Stomach (tissue), 4 donors: ENCODE data around the gene NPAS2.

ENCODE experiments used
- CTCF ChIP-seq, 7 experiments: fragments of 450-650 bp in 4 of 7; fragments of 200-600 bp in 3 of 7; sonication (generic) in 3 of 7; IDR thresholded peaks; one replicate each; pipeline ENCODE4 v1.5.1; 2016 to 2019; ENCODE audit warnings: antibody characterized with exemption in 7 of 7, control low read depth in 2 of 7, mild to moderate bottlenecking in 1 of 7
- EP300 ChIP-seq: sonication (generic); formaldehyde crosslinking; IDR thresholded peaks from one replicate; pipeline ENCODE4 v1.6.1; 2017; ENCODE audit warnings: antibody characterized with exemption
- POLR2AphosphoS5 ChIP-seq, 3 donors: sonication (generic); formaldehyde crosslinking; IDR thresholded peaks; one replicate each; pipeline ENCODE4 v1.6.1; 2016; ENCODE audit warnings: antibody characterized with exemption in 3 of 3

GRCh38 chr2:100853909-100854810 lies 34.2 kb downstream of the NPAS2 start:
- TF ChIP-seq POLR2AphosphoS5 (IDR thresholded peaks at IDR 0.05) (no peak), CTCF (IDR thresholded peaks at IDR 0.05) (no peak), EP300 (no peak)
